Measurements from ENCODE around the gene GJC1. TPM values are rescaled to one million over a fixed set of nuclear protein-coding genes. Genes with fewer than 3 reads are reported as not detected.

GJC1 gene
- total RNA-seq, 1 donor from 2014 or later = 75.2 TPM

- Mint-ChIP-seq H3K4me3 (ENCODE audit: low read depth) (no peak overlapping the region), H3K9me3 (ENCODE audit: low read depth) (no peaks in the 10 kb centered on the region), H3K36me3 (ENCODE audit: insufficient read depth) (peaks cover 13% of the 10 kb centered on the region), H3K27ac (no peak overlapping the region), H3K27me3 (peaks cover 2% of the 10 kb centered on the region), H3K4me1 (ENCODE audit: low read depth) (no peaks in the 10 kb centered on the region)
- no peak for DNase-seq (ENCODE audit: low spot score, unreplicated experiment)
- no peak for TF ChIP-seq CTCF (IDR thresholded peaks at IDR 0.05; ENCODE audit: unreplicated experiment)
Measured at GRCh38 chr17:44850612-44851011, 20.5 kb upstream of the GJC1 start.

GRCh38 chr17:44850025-44850424, 19.9 kb upstream of the GJC1 start:
- Mint-ChIP-seq H3K9me3 (ENCODE audit: low read depth) (no peaks in the 10 kb centered on the region), H3K36me3 (ENCODE audit: insufficient read depth) (peaks cover 13% of the 10 kb centered on the region), H3K4me1 (ENCODE audit: low read depth) (no peaks in the 10 kb centered on the region), H3K27me3 (peaks cover 2% of the 10 kb centered on the region), H3K4me3 (ENCODE audit: low read depth) (no peak overlapping the region), H3K27ac (no peak overlapping the region)
- no peak for TF ChIP-seq CTCF (IDR thresholded peaks at IDR 0.05; ENCODE audit: unreplicated experiment)
- no peak for DNase-seq (ENCODE audit: low spot score, unreplicated experiment)

GRCh38 chr17:44848961-44849489, 18.9 kb upstream of the GJC1 start:
- Mint-ChIP-seq H3K27ac (no peak overlapping the region), H3K4me3 (ENCODE audit: low read depth) (no peak overlapping the region), H3K27me3 (peaks cover 2% of the 10 kb centered on the region), H3K36me3 (ENCODE audit: insufficient read depth) (peaks cover 7% of the 10 kb centered on the region), H3K9me3 (ENCODE audit: low read depth) (no peaks in the 10 kb centered on the region), H3K4me1 (ENCODE audit: low read depth) (no peaks in the 10 kb centered on the region)
- no peak for DNase-seq (ENCODE audit: low spot score, unreplicated experiment)
- TF ChIP-seq CTCF (IDR thresholded peaks at IDR 0.05; ENCODE audit: unreplicated experiment) = no peak

GRCh38 chr17:44848257-44848795, 18.2 kb upstream of the GJC1 start:
- Mint-ChIP-seq H3K4me3 (ENCODE audit: low read depth) (no peak overlapping the region), H3K9me3 (ENCODE audit: low read depth) (no peaks in the 10 kb centered on the region), H3K36me3 (ENCODE audit: insufficient read depth) (peaks cover 1% of the 10 kb centered on the region), H3K4me1 (ENCODE audit: low read depth) (no peaks in the 10 kb centered on the region), H3K27ac (no peak overlapping the region), H3K27me3 (peaks cover 3% of the 10 kb centered on the region)
- DNase-seq (ENCODE audit: low spot score, unreplicated experiment) = no peak
- TF ChIP-seq CTCF (IDR thresholded peaks at IDR 0.05; ENCODE audit: unreplicated experiment) = no peak

GRCh38 chr17:44847586-44847985, 17.5 kb upstream of the GJC1 start, which contains the start of gene HIGD1B:
TSS of gene HIGD1B (plus strand) at chr17:44847883. CDS start at chr17:44848153, 270 bp downstream.
- H3K27ac Mint-ChIP-seq = no peak within 1 kb of the TSS
- peaks cover 7% of the 10 kb centered on the region for H3K27me3 Mint-ChIP-seq
- H3K9me3 Mint-ChIP-seq (ENCODE audit: low read depth) = no peaks in the 10 kb centered on the region
- no peak for DNase-seq (ENCODE audit: low spot score, unreplicated experiment)
- peaks cover 2% of the 10 kb centered on the region for H3K4me1 Mint-ChIP-seq (ENCODE audit: low read depth)
- peaks cover 1% of the 10 kb centered on the region for H3K36me3 Mint-ChIP-seq (ENCODE audit: insufficient read depth)
- no peak within 1 kb of the TSS for H3K4me3 Mint-ChIP-seq (ENCODE audit: low read depth)
- TF ChIP-seq CTCF (IDR thresholded peaks at IDR 0.05; ENCODE audit: unreplicated experiment) = no peak

Data from progenitor cell of endocrine pancreas (in vitro differentiated cells).